Cardiac septum (tissue), 1 donor: Measurements from ENCODE around the gene GAL3ST2. TPM values are rescaled to one million over a fixed set of nuclear protein-coding genes. Genes with fewer than 3 reads are reported as not detected.
"Not testable (repeated sequence)": the region's sequence is repeated elsewhere in the genome, so short reads cannot be mapped to it uniquely, and the experiment has no call there.

Source experiments
- DNase-seq: peaks from one replicate; pipeline ENCODE4 v3.0.0-alpha.2; 2020; ENCODE audit warnings: low spot score
- intact Hi-C: fragments of 100-400 bp; cut with DNase I; formaldehyde crosslinking; loops from one replicate; pipeline ENCODE4 v1.14.0; 2022
- long read RNA-seq: library from polyadenylated mRNA; unstranded; transcript quantifications from one replicate; pipeline ENCODE4 v2.0.0, GENCODE V29; 2021
- total RNA-seq: library from RNA; stranded (reverse); fragmentation: NEBNext Ultra II Directional; extraction: Animal tissue kit (Norgen Biotek cat#: 25700); gene quantifications from one replicate; pipeline ENCODE4 v1.2.1, GENCODE V29; 2021
- donor health status: DM: no; HTN: no; CAD: no.

Gene GAL3ST2
- not detected for total RNA-seq
- long read RNA-seq, result 0 reads

GRCh38 chr2:241776336-241777169 lies at the start of gene GAL3ST2:
Gene GAL3ST2 (plus strand): TSS chr2:241776822. CDS start chr2:241776956, 134 bp downstream.
- DNase-seq, result no peak
- intact Hi-C loops, result no loop called here

DNA sequence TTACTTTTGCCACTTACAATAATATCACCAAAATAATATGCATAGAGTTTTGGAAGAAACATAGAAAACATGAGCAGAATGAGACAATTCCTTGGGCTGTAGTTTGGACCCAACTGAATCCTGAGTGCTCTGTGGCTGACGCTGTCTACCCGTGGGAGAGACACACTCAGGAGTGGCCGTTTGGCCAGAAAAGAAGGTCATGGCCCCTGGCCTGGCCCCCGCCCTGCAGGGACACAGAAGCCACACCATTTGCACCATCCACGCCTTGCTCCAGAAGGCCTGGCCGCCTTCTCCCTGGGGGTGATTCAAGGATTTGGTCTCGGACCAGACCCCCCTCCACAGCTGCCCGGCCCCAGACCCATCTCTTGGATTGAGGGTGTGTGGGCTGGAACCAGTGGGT lies 48.6 kb upstream of the GAL3ST2 start:
- DNase-seq, result no peak
- intact Hi-C loops, result no loop called here

DNA sequence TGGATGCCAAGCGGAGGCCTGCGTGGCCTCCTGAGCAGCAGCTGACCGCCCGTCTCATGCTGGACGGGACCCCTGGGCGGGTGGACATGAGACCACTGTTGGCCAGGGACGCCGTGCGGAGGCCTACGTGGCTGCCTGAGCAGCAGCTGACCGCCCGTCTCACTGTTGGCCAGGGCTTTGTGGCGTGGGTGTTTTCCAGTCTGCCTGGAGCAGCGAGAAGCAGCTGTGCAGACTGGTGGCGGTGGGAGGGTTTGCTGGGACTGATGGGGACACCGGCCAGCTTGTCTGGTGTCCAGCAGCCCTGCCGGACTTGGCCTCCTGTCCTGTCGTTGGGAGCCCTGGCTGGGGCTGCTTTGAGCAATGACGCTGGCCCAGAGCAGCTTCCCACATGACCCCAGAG lies 48.0 kb upstream of the GAL3ST2 start:
- intact Hi-C loops, result no loop called here
- DNase-seq, result no peak

- intact Hi-C loops, result no loop called here
- no peak for DNase-seq
Observed at GRCh38 chr2:241729868-241730267, 46.8 kb upstream of the GAL3ST2 start.

GRCh38 chr2:241730671-241731293 lies 45.8 kb upstream of the GAL3ST2 start:
- intact Hi-C loops, result no loop called here
- no peak for DNase-seq

DNA sequence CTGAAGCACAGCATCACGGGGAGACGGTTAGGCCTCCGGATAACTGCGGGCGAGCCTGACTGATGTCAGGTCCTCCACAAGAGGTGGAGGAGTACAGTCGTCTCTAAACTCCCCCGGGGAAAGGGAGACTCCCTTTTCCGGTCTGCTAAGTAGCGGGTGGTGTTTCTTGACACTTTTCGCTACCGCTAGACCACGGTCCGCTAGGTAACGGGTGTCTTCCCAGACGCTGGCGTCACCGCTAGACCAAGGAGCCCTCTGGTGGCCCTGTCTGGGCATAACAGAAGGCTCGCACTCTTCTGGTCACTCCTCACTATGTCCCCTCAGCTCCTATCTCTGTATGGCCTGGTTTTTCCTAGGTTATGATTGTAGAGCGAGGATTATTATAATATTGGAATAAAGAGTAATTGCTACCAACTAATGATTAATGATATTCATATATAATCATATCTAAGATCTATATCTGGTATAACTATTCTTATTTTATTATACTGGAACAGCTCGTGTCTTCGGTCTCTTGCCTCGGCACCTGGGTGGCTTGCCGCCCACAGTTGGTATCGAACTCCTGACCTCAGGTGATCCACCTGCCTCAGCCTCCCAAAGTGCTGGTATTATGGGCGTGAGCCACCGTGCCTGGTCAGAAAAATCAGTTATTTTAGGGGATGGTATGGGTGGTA lies 44.0 kb upstream of the GAL3ST2 start:
- intact Hi-C loops, DNase-seq: not testable (repeated sequence)

GRCh38 chr2:241733391-241734207 lies 43.0 kb upstream of the GAL3ST2 start:
- intact Hi-C loops, result loop anchor here (2.0 kb wide), 1 partner anchor 31 kb away; the partner anchor contains the start of gene ING5

GRCh38 chr2:241734208-241734466 lies 42.5 kb upstream of the GAL3ST2 start:
- no peak for DNase-seq
- intact Hi-C loops, result loop anchor here (2.0 kb wide), 1 partner anchor 31 kb away; the partner anchor contains the start of gene ING5

More at GRCh38 chr2:241733391-241734207, 43.0 kb upstream of the GAL3ST2 start:
- DNase-seq, result no peak

DNA sequence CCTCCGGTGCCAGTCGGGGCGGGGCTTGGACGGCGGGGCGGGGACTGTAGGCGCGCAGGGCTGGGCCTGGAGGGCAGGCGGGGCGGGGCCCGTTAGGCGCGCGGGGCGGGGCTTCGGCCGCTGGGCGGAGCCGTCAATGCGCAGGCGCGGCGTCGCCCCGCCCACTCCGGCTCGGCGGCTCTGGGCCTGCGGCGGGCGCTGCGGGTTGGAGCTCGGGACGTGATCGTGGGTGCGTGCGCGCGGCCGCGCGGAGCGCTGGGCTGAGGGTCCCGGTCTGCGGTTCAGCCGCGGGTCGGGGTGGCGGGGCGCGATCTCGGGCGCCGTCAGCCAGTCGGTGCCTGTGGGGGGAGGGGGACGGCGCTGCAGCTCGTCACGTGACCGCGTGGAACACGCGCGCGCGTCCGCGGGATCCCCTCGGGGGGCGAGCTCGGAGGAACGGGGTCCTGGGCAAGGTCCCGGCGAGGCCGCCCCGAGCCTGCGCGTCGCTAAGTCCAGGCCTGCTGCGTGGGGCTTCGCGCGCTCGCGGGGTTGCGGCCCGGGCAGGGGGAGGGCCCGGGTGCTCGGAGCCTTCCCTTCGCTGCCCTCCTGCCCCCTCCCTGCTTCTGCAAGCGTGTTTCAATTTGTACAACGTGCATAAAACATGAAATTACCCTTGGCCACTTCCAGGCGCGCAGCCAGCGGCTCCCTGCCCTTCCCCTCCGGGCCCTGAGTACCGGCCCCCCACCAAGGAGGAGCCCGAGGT lies 42.0 kb upstream of the GAL3ST2 start, which contains the start of gene D2HGDH:
D2HGDH (plus strand) TSS at position 164 of the 742 bp plus-strand sequence. CDS start 595 bp downstream, outside the sequence.
- intact Hi-C loops, result loop anchor here (2.0 to 5.0 kb wide), 2 partner anchors 32 to 143 kb away; partner anchors contain the start of gene ING5
- peak; percentile 98 for DNase-seq

- intact Hi-C loops, result loop anchor here (5.0 kb wide), 1 partner anchor 141 kb away; no protein-coding TSS in a partner anchor
- DNase-seq, result no peak
Observed at GRCh38 chr2:241736111-241736510, 40.5 kb upstream of the GAL3ST2 start.

GRCh38 chr2:241738040-241738686 lies 38.5 kb upstream of the GAL3ST2 start:
- intact Hi-C loops, result loop anchor here (5.0 kb wide), 1 partner anchor 139 kb away; no protein-coding TSS in a partner anchor
- no peak for DNase-seq

GRCh38 chr2:241739177-241739576 lies 37.4 kb upstream of the GAL3ST2 start:
- DNase-seq, result no peak

DNA sequence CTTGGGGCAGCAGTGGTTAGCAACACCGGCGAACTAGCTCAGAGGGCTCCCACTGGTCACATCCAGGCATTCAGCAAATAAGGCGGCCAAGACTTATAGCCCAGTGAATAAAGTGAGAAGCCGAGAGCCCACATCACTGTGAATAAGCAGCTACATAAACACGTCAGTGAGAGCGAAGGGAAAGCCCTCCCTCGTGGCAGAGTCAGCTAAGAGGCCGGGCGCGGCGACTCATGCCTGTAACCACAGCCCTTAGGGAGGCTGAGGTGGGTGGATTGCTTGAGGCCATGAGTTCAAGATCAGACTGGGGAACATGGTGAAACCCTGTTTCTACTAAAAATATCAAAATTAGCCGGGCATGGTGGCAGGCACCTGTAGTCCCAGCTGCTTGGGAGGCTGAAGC lies 37.0 kb upstream of the GAL3ST2 start:
- no peak for DNase-seq
- intact Hi-C loops, result loop anchor here (5.0 kb wide), 1 partner anchor 138 kb away; no protein-coding TSS in a partner anchor

More at GRCh38 chr2:241739177-241739576, 37.4 kb upstream of the GAL3ST2 start:
- intact Hi-C loops, result loop anchor here (5.0 kb wide), 1 partner anchor 138 kb away; no protein-coding TSS in a partner anchor

GRCh38 chr2:241741016-241741415 lies 35.6 kb upstream of the GAL3ST2 start:
- DNase-seq, result no peak
- intact Hi-C loops, result no loop called here

- no peak for DNase-seq
- intact Hi-C loops, result no loop called here
Observed at GRCh38 chr2:241742320-241742939, 34.2 kb upstream of the GAL3ST2 start.

GRCh38 chr2:241743008-241743407 lies 33.6 kb upstream of the GAL3ST2 start:
- DNase-seq, intact Hi-C loops: not testable (repeated sequence)

- intact Hi-C loops, result no loop called here
- DNase-seq, result no peak
Observed at GRCh38 chr2:241743620-241744019, 33.0 kb upstream of the GAL3ST2 start.
